ENCODE data around the gene GGT1.
"Not testable (repeated sequence)": the region's sequence is repeated elsewhere in the genome, so short reads cannot be mapped to it uniquely, and the experiment has no call there.

GGT1 gene

GRCh38 chr22:24629069-24629468 is 26.1 kb downstream of the GGT1 start:
- H3K27me3 ChIP-seq (replicated peaks); H3K4me3 ChIP-seq (ENCODE audit: low read depth, low read length); in situ Hi-C loops (cut with HindIII; ENCODE audit: low pct_ligation_motif_present, low sequenced_read_pairs); H3K27ac ChIP-seq; H3K36me3 ChIP-seq (replicated peaks): not testable (repeated sequence)
- DNase-seq: peak; percentile 15
- TF ChIP-seq CTCF (IDR thresholded peaks at IDR 0.05; ENCODE audit: low read depth, low read length, missing control alignments): peak; percentile 63

- in situ Hi-C loops (cut with HindIII; ENCODE audit: low pct_ligation_motif_present, low sequenced_read_pairs); H3K27me3 ChIP-seq (replicated peaks); DNase-seq; H3K27ac ChIP-seq; H3K4me3 ChIP-seq (ENCODE audit: low read depth, low read length); H3K36me3 ChIP-seq (replicated peaks): not testable (repeated sequence)
Observed at GRCh38 chr22:24630812-24631427, 27.9 kb downstream of the GGT1 start.

- in situ Hi-C loops (cut with HindIII; ENCODE audit: low pct_ligation_motif_present, low sequenced_read_pairs); DNase-seq; H3K27ac ChIP-seq: not testable (repeated sequence)
Observed at GRCh38 chr22:24631430-24632122, 28.6 kb downstream of the GGT1 start.

GRCh38 chr22:24632642-24633041 is 29.6 kb downstream of the GGT1 start:
- H3K27me3 ChIP-seq (replicated peaks); in situ Hi-C loops (cut with HindIII; ENCODE audit: low pct_ligation_motif_present, low sequenced_read_pairs); H3K36me3 ChIP-seq (replicated peaks); H3K4me3 ChIP-seq (ENCODE audit: low read depth, low read length); H3K27ac ChIP-seq: not testable (repeated sequence)
- peak; percentile 10 for DNase-seq

More at GRCh38 chr22:24631430-24632122, 28.6 kb downstream of the GGT1 start:
- H3K4me3 ChIP-seq (ENCODE audit: low read depth, low read length); H3K27me3 ChIP-seq (replicated peaks); H3K36me3 ChIP-seq (replicated peaks): not testable (repeated sequence)

- H3K27me3 ChIP-seq (replicated peaks); DNase-seq; H3K36me3 ChIP-seq (replicated peaks); H3K4me3 ChIP-seq (ENCODE audit: low read depth, low read length); in situ Hi-C loops (cut with HindIII; ENCODE audit: low pct_ligation_motif_present, low sequenced_read_pairs); H3K27ac ChIP-seq: not testable (repeated sequence)
Observed at GRCh38 chr22:24633231-24634023, 30.4 kb downstream of the GGT1 start.

GRCh38 chr22:24634776-24635389 is 31.9 kb downstream of the GGT1 start:
- H3K27me3 ChIP-seq (replicated peaks); in situ Hi-C loops (cut with HindIII; ENCODE audit: low pct_ligation_motif_present, low sequenced_read_pairs); H3K36me3 ChIP-seq (replicated peaks); DNase-seq; H3K4me3 ChIP-seq (ENCODE audit: low read depth, low read length); H3K27ac ChIP-seq: not testable (repeated sequence)
- peak; percentile 46 for TF ChIP-seq CTCF (IDR thresholded peaks at IDR 0.05; ENCODE audit: low read depth, low read length, missing control alignments)

- H3K36me3 ChIP-seq (replicated peaks); H3K27me3 ChIP-seq (replicated peaks); in situ Hi-C loops (cut with HindIII; ENCODE audit: low pct_ligation_motif_present, low sequenced_read_pairs); DNase-seq; H3K4me3 ChIP-seq (ENCODE audit: low read depth, low read length); H3K27ac ChIP-seq: not testable (repeated sequence)
Observed at GRCh38 chr22:24636513-24636912, 33.5 kb downstream of the GGT1 start.

- in situ Hi-C loops (cut with HindIII; ENCODE audit: low pct_ligation_motif_present, low sequenced_read_pairs); H3K27me3 ChIP-seq (replicated peaks); H3K4me3 ChIP-seq (ENCODE audit: low read depth, low read length); DNase-seq; H3K27ac ChIP-seq; H3K36me3 ChIP-seq (replicated peaks): not testable (repeated sequence)
Observed at GRCh38 chr22:24642307-24642706, 39.3 kb downstream of the GGT1 start.

- H3K4me3 ChIP-seq (ENCODE audit: low read depth, low read length); DNase-seq; H3K27ac ChIP-seq; in situ Hi-C loops (cut with HindIII; ENCODE audit: low pct_ligation_motif_present, low sequenced_read_pairs); H3K27me3 ChIP-seq (replicated peaks); H3K36me3 ChIP-seq (replicated peaks): not testable (repeated sequence)
Observed at GRCh38 chr22:24644409-24644808, 41.4 kb downstream of the GGT1 start.

- H3K27me3 ChIP-seq (replicated peaks); DNase-seq; H3K27ac ChIP-seq; in situ Hi-C loops (cut with HindIII; ENCODE audit: low pct_ligation_motif_present, low sequenced_read_pairs); H3K4me3 ChIP-seq (ENCODE audit: low read depth, low read length); H3K36me3 ChIP-seq (replicated peaks): not testable (repeated sequence)
Observed at GRCh38 chr22:24645408-24646399, 42.7 kb downstream of the GGT1 start.

- DNase-seq; H3K4me3 ChIP-seq (ENCODE audit: low read depth, low read length); H3K27ac ChIP-seq; H3K27me3 ChIP-seq (replicated peaks); H3K36me3 ChIP-seq (replicated peaks); in situ Hi-C loops (cut with HindIII; ENCODE audit: low pct_ligation_motif_present, low sequenced_read_pairs): not testable (repeated sequence)
Observed at GRCh38 chr22:24646756-24647155, 43.8 kb downstream of the GGT1 start.
